HepG2 (cell line): ENCODE measurements around the gene MPIG6B. TPM values are rescaled to one million over a fixed set of nuclear protein-coding genes. Genes with fewer than 3 reads are reported as not detected.

Experiments
- ATF7-NPFF ChIP-seq: sonication (generic); formaldehyde crosslinking; IDR thresholded peaks from 2 replicates; pipeline ENCODE4 v1.8.1; 2023; ENCODE audit warnings: mild to moderate bottlenecking, low read depth, missing genetic modification reagents, moderate library complexity
- ATM ChIP-seq: fragments of 450-650 bp; IDR thresholded peaks from 2 replicates; pipeline ENCODE4 v1.7.1; 2017; ENCODE audit warnings: mild to moderate bottlenecking, borderline replicate concordance
- CBFB ChIP-seq: sonication (generic); formaldehyde crosslinking; IDR thresholded peaks from 2 replicates; pipeline ENCODE4 v1.4.0; 2020; ENCODE audit warnings: missing genetic modification reagents
- HNRNPL ChIP-seq: fragments of 200-400 bp; formaldehyde crosslinking; IDR thresholded peaks from 2 replicates; pipeline ENCODE4 v1.6.1; 2017; ENCODE audit warnings: mild to moderate bottlenecking, low read depth, low read length
- HOXA7 ChIP-seq: sonication (generic); formaldehyde crosslinking; IDR thresholded peaks from 2 replicates; pipeline ENCODE4 v1.8.1; 2022; ENCODE audit warnings: mild to moderate bottlenecking, missing genetic modification reagents, moderate library complexity
- KDM5A ChIP-seq: fragments of 200-600 bp; sonication (generic); IDR thresholded peaks from 2 replicates; pipeline ENCODE4 v1.7.0; 2018; ENCODE audit warnings: antibody characterized with exemption, mild to moderate bottlenecking, low read length, borderline replicate concordance
- KDM5B ChIP-seq: sonication (generic); formaldehyde crosslinking; IDR thresholded peaks from 2 replicates; pipeline ENCODE4 v1.4.0; 2020; ENCODE audit warnings: missing genetic modification reagents, mild to moderate bottlenecking, borderline replicate concordance
- MIER2 ChIP-seq: IDR thresholded peaks from 2 replicates; pipeline ENCODE4 v1.6.1; 2016; ENCODE audit warnings: missing biosample characterization, missing genetic modification reagents
- MZF1 ChIP-seq: sonication (generic); formaldehyde crosslinking; IDR thresholded peaks from 2 replicates; pipeline ENCODE4 v1.8.1; 2023; ENCODE audit warnings: mild to moderate bottlenecking, missing genetic modification reagents, borderline replicate concordance
- RBAK ChIP-seq: sonication (generic); formaldehyde crosslinking; IDR thresholded peaks from 2 replicates; pipeline ENCODE4 v1.5.1; 2020; ENCODE audit warnings: mild to moderate bottlenecking, missing genetic modification reagents
- TRIM24 ChIP-seq: sonication (generic); formaldehyde crosslinking; IDR thresholded peaks from 2 replicates; pipeline ENCODE4 v1.8.0; 2022; ENCODE audit warnings: mild to moderate bottlenecking, missing genetic modification reagents
- U2AF1 ChIP-seq: fragments of 200-400 bp; formaldehyde crosslinking; optimal IDR thresholded peaks from 2 replicates; pipeline ENCODE3; 2017; ENCODE audit warnings: mild to moderate bottlenecking, low read depth, low read length
- YEATS4 ChIP-seq: sonication (generic); formaldehyde crosslinking; IDR thresholded peaks from 2 replicates; pipeline ENCODE4 v1.4.0; 2020; ENCODE audit warnings: missing genetic modification reagents, borderline replicate concordance
- ZNF296 ChIP-seq: sonication (generic); formaldehyde crosslinking; conservative IDR thresholded peaks from 2 replicates; pipeline ENCODE4 v1.5.0; 2020; ENCODE audit warnings: mild to moderate bottlenecking, missing genetic modification reagents
- ZNF354B ChIP-seq: sonication (generic); formaldehyde crosslinking; IDR thresholded peaks from 2 replicates; pipeline ENCODE4 v1.8.0; 2022; ENCODE audit warnings: mild to moderate bottlenecking, missing genetic modification reagents
- ZNF44 ChIP-seq: sonication (generic); formaldehyde crosslinking; IDR thresholded peaks from 2 replicates; pipeline ENCODE4 v1.5.1; 2020; ENCODE audit warnings: mild to moderate bottlenecking, missing genetic modification reagents
- ZNF7 ChIP-seq: IDR thresholded peaks from 2 replicates; pipeline ENCODE4 v1.6.1; 2016; ENCODE audit warnings: missing biosample characterization, missing genetic modification reagents
- ZNF781 ChIP-seq: sonication (generic); formaldehyde crosslinking; IDR thresholded peaks from 2 replicates; pipeline ENCODE4 v1.5.1; 2020; ENCODE audit warnings: borderline replicate concordance, mild to moderate bottlenecking, missing genetic modification reagents; ENCODE audit errors: not compliant biosample characterization
- polyA plus RNA-seq, 8 experiments: library from polyadenylated mRNA; depleted of rRNA in 3 of 8; stranded (reverse) in 7 of 8; unstranded in 1 of 8; fragments of >200 nt; fragmentation: Illumina TruSeq in 4 of 8; extraction: Trizol in 4 of 8; gene quantifications; 2 replicates each; pipeline versions ENCODE4 v1.2.1 to v1.2.3, GENCODE V29; 2011 to 2016; ENCODE audit warnings: low read depth in 4 of 8, missing spikeins in 1 of 8, mixed read lengths in 1 of 8; ENCODE audit not compliant: insufficient read depth in 1 of 8
- total RNA-seq, 5 experiments: library from RNA; depleted of rRNA; stranded (reverse); fragments of >200 nt; fragmentation: Illumina TruSeq; extraction: Trizol; gene quantifications; 2 replicates each; pipeline ENCODE4 v1.2.3, GENCODE V29; 2016; ENCODE audit warnings: low read depth in 1 of 5
- TF ChIP-seq, protein P1 (sequence below): sonication (generic); formaldehyde crosslinking; IDR thresholded peaks from 2 replicates; pipeline ENCODE4 v1.8.1; 2023; ENCODE audit warnings: mild to moderate bottlenecking, missing genetic modification reagents
- TF ChIP-seq, protein P2 (sequence below): sonication (generic); formaldehyde crosslinking; IDR thresholded peaks from 2 replicates; pipeline ENCODE4 v1.8.1; 2023; ENCODE audit warnings: mild to moderate bottlenecking, missing genetic modification reagents, borderline replicate concordance
- TF ChIP-seq, protein P3 (sequence below): sonication (generic); formaldehyde crosslinking; IDR thresholded peaks from 2 replicates; pipeline ENCODE4 v1.4.0; 2020; ENCODE audit warnings: mild to moderate bottlenecking, missing genetic modification reagents
- TF ChIP-seq, protein P4 (sequence below): sonication (generic); formaldehyde crosslinking; IDR thresholded peaks from 2 replicates; pipeline ENCODE4 v1.4.0; 2020; ENCODE audit warnings: missing genetic modification reagents

The MPIG6B gene
- total and polyA plus RNA-seq, 2 of the 13 experiments (the other 11 are each of a cell fraction or from before 2014, with no cell fraction given) = not detected

DNA sequence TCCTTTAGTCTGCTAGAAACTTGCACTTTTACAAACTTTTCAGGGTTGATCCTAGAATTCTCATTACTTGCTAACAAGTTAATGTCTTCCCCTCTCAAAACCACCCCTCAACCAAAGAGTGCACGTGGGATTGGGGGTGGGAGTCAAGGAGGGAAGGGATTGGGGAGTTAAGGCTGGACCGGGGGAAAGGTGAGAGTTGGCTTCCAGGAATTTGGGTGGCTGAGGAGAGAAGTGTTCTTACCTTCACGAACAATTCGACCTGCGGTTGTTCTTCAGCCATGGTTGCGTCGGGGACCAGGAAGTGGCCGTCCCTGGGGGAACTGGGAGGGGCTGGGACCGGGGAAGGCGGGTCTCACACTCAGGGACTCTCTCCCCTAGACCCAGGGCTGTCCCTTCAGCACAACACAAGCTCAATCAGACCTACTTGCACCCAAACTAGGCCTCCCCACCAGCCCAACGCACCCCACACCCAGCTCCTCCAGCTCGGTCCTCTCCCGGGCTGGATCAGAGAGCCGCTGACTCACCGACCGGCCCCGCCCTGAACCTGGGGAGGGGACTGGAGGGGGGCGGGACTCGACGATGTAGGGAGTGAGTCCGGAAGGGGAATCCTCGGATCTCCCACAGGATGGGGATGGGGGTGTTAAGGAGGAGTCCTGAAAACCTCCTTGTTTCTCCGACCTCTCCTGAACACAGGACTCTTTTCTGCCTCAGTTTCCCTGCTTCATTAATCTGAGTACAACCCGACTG is 13.0 kb downstream of the MPIG6B start, which contains the start of gene CLIC1 (continued):
- 0 out of 2 replicates have a peak, but pooled peaks have one; percentile 20 for TF ChIP-seq CBFB (CRISPR knock-in tag)
- peak; percentile 58; the same call in 1 of the 2 replicates for TF ChIP-seq HNRNPL
- TF ChIP-seq, protein P1, sequence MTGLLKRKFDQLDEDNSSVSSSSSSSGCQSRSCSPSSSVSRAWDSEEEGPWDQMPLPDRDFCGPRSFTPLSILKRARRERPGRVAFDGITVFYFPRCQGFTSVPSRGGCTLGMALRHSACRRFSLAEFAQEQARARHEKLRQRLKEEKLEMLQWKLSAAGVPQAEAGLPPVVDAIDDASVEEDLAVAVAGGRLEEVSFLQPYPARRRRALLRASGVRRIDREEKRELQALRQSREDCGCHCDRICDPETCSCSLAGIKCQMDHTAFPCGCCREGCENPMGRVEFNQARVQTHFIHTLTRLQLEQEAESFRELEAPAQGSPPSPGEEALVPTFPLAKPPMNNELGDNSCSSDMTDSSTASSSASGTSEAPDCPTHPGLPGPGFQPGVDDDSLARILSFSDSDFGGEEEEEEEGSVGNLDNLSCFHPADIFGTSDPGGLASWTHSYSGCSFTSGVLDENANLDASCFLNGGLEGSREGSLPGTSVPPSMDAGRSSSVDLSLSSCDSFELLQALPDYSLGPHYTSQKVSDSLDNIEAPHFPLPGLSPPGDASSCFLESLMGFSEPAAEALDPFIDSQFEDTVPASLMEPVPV = peak; percentile 79; the same call in 1 of the 2 replicates
- TF ChIP-seq, protein P2, sequence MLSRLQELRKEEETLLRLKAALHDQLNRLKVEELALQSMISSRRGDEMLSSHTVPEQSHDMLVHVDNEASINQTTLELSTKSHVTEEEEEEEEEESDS (CRISPR knock-in tag) = 0 out of 2 replicates have a peak, but pooled peaks have one; percentile 16
- TF ChIP-seq ZNF44 (CRISPR knock-in tag) = no peak
- no peak for TF ChIP-seq ATM
- TF ChIP-seq MIER2 (CRISPR knock-in tag) = 0 out of 2 replicates have a peak, but pooled peaks have one; percentile 10
- TF ChIP-seq U2AF1 = no peak
- TF ChIP-seq YEATS4 (CRISPR knock-in tag) = 0 out of 2 replicates have a peak, but pooled peaks have one; percentile 60
- TF ChIP-seq ZNF7 (CRISPR knock-in tag) = no peak
- TF ChIP-seq ZNF354B (CRISPR knock-in tag) = no peak
- peak; percentile 78; the same call in 1 of the 2 replicates for TF ChIP-seq MZF1 (CRISPR knock-in tag)
- TF ChIP-seq ZNF781 = no peak
- TF ChIP-seq RBAK (CRISPR knock-in tag) = no peak
- no peak for TF ChIP-seq ZNF296
- TF ChIP-seq, protein P3, sequence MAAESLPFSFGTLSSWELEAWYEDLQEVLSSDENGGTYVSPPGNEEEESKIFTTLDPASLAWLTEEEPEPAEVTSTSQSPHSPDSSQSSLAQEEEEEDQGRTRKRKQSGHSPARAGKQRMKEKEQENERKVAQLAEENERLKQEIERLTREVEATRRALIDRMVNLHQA (CRISPR knock-in tag) = no peak
- peak; percentile 25; the same call in 1 of the 2 replicates for TF ChIP-seq ATF7-NPFF (CRISPR knock-in tag)
- TF ChIP-seq KDM5B = peak; percentile 42; the same call in 1 of the 2 replicates
- TF ChIP-seq TRIM24 = no peak
- no peak for TF ChIP-seq HOXA7 (CRISPR knock-in tag)
- TF ChIP-seq KDM5A = peak; percentile 63
- TF ChIP-seq, protein P4, sequence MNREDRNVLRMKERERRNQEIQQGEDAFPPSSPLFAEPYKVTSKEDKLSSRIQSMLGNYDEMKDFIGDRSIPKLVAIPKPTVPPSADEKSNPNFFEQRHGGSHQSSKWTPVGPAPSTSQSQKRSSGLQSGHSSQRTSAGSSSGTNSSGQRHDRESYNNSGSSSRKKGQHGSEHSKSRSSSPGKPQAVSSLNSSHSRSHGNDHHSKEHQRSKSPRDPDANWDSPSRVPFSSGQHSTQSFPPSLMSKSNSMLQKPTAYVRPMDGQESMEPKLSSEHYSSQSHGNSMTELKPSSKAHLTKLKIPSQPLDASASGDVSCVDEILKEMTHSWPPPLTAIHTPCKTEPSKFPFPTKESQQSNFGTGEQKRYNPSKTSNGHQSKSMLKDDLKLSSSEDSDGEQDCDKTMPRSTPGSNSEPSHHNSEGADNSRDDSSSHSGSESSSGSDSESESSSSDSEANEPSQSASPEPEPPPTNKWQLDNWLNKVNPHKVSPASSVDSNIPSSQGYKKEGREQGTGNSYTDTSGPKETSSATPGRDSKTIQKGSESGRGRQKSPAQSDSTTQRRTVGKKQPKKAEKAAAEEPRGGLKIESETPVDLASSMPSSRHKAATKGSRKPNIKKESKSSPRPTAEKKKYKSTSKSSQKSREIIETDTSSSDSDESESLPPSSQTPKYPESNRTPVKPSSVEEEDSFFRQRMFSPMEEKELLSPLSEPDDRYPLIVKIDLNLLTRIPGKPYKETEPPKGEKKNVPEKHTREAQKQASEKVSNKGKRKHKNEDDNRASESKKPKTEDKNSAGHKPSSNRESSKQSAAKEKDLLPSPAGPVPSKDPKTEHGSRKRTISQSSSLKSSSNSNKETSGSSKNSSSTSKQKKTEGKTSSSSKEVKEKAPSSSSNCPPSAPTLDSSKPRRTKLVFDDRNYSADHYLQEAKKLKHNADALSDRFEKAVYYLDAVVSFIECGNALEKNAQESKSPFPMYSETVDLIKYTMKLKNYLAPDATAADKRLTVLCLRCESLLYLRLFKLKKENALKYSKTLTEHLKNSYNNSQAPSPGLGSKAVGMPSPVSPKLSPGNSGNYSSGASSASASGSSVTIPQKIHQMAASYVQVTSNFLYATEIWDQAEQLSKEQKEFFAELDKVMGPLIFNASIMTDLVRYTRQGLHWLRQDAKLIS = no peak; the same call in none of the 2 replicates
